NCI-H2227 treated with DMSO at 0.1 percent for 48 hours (cell line): ENCODE results near the gene PVRIG.
A peak's percentile ranks its signal among the peaks of the same experiment; 100 is the strongest.
"Not testable (repeated sequence)": the region's sequence is repeated elsewhere in the genome, so short reads cannot be mapped to it uniquely, and the experiment has no call there.

Source experiments
- DNase-seq: peaks from one replicate; lab custom pipeline; 2025; lab: John Stamatoyannopoulos, UW

PVRIG gene

DNA sequence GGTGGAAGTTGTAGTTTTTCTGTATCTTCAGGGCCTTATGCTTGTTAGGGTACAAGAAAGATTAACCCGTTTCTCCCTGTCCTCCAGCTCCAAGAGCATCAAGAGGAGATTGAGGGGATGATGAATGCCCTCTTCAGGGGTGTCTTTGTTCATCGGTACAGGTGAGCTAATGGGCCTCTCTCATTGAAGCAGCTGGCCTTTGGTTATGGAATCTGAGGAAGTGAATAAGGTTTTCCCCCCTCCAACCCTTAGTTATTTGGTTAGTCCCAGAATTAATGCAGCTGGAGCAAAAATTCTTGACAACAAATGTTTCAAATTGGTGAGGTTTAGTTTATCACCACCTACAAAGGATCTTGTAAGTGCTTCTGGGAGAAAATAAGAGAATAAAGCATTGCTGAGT lies 24.5 kb upstream of the PVRIG start:
- DNase-seq, result no peak

DNA sequence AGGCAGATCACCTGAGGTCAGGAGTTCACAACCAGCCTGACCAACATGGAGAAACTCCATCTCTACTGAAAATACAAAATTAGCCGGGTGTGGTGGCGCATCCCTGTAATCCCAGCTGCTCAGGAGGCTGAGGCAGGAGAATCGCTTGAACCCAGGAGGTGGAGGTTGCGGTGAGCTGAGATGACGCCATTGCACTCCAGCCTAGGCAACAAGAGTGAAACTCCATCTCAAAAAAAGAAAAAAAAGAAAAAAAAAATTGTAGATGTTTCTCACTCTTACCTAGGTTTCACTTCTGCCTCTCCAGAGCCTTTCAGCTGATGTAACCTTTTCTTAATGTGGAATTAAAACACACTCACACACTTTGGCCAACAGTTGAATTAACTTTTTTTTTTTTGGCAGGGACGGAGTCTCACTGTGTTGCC lies 23.8 kb upstream of the PVRIG start:
- DNase-seq, result not testable (repeated sequence)

DNA sequence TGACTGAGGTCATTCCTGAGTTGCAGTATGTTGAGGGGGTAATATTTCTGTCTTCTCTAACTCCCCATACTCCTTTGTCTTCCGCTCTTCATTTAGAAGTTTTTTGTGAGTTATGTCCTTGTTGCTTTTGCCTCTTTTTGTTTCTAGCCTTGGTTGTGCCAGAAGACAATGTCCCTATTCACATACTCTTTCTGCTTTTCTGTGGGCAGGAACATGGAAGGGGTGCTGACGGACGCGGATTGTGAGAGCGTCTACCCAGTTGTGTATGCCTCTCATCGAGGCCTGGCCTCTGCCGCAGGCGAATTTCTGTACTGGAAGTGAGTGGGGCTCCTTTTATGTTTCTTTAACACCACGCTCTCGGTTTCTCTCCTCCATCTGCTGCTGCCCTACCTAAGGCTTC lies 21.5 kb upstream of the PVRIG start:
- no peak for DNase-seq

DNA sequence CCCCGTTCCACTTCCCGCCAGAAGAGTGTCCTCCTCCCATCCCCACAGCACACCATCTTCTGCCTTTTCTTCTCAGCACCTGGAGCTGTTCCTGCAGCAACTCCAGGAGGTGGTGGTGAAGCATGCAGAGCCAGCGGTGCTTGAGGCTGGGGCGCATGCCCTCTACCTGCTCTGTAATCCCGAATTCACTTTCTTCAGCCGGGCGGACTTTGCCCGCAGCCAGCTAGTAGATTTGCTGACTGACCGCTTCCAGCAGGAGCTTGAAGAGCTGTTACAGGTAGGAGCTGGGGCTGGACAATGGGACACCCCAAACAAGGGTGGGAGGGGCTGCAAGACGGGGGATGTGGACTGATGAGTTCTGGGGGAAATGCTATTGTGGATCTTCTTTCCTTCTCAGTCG lies 19.1 kb upstream of the PVRIG start:
- no peak for DNase-seq

DNA sequence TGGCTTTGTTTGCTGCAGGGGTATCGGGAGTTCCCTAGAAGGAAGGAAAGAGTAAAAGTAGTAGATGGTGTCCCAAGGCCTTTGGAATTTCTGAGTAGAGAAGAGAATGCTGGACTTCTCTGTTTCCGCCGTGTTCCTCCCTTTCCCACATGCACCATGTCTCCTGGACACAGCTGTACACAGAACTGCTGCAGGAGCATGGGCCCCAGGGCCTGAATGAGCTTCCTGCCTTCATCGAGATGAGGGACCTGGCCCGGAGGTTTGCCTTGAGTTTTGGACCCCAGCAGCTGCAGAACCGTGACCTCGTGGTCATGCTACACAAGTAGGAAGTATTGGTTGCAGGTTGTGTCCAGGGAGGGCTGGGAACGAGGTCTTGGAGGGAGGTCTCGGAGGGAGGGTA lies 15.3 kb upstream of the PVRIG start:
- DNase-seq, result no peak

DNA sequence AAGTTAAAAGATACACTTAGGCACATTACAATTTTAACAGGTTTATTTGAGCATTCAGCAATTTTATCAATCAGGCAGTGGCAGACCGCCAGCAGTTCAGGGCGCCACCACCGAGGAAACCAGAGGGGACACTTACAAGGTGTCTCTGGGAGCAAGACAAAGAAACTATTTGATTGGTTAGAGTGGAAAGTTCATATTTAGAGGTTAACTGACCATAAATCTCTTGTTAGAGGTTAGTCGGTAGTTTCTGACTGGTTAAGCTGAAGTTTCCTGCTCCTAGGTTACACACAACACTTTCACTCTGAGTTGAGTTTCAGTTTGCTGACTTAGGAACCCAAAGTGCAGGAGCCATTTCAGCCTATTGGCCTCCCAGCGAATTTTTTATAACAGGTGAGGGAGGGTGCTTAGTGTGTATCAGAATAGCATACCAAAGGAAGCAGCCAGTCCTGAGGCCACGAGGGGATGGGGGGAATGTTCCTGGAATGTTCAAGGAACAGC lies 10.8 kb upstream of the PVRIG start:
- no peak for DNase-seq

DNA sequence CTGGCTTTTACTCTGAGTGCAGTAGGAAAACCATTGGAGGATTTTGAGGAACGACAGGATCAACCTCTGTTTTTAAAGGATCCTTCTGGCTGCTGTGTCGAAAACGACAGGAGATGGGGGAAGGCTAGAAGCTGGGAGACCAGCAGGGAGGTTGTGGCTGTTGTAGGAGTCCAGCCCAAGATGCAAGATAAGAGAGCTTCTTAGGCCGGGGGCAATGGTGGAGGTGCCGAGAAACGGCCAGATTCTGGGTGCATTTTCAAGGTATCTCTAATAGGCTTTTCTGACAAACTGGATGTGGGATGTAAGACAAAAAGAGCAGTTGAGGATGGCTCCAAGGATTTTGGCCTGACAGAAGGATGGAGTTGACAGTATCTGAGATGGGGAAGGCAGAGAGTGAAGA lies 10.3 kb upstream of the PVRIG start:
- DNase-seq, result no peak

DNA sequence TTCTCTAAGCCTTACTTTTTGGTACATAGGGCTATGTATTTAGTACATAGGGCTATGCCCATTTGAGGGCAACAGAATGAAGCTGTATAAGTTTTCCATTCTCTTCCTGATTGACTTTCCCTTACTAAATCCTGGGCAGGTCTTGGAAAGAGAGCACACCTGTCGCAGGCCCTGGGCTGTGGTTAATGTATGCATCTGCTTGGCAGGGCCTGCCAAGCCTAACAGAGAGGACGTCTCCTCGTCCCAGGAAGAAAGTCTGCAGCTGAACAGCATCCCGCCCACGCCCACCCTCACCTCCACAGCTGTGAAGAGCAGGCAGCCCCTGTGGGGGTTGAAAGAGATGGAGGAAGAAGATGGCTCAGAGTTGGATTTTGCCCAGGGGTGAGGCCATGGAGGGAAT lies 8.9 kb upstream of the PVRIG start:
- DNase-seq, result no peak

DNA sequence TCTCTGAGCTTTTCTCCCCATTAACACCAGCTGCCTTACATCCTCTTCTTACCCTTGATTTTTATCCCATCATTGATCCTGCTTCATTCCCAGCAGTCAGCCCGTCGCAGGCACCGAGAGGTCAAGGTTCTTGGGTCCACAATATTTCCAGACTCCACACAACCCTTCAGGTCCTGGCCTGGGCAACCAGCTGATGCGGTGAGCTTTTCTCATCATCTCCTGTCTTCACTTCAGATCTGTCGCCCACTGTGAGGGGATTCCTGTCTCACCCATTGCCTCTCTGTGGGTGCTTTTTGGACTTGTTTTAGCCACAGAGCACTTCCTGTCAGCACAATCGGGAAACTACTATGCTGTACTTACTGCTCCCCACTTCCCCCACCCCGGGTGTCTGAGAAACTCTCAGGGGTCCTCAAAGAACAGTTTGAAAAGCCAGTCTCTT lies 8.4 kb upstream of the PVRIG start:
- no peak for DNase-seq

DNA sequence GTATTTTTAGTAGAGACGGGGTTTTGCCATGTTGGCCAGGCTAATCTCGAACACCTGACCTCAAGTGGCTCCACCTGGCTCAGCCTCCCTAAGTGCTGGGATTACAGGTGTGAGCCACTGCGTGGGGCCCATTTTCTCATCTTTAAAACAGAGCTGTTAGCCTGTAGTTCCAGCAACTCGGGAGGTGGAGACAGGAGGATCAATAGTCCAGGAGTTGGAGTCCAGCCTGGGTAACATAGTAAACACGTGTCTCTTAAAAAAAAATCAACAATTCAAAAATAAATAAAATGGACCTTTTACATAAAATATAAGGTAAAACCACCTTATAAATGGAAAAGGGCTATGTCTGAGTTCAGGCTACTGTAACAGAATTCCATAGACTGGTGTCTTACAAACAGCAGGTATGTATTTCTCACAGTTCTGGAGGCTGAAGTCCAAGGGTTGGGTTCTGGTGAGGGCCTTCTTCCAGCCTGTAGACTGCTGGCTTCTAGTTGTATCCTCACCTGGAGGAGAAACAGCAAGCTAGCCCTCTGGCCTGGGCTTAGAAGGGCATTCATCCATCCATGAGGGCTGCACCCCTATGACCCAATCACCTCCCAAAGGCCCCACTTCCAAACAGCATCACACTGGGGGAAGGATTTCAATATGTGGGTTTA lies 7.0 kb upstream of the PVRIG start:
- DNase-seq, result no peak

DNA sequence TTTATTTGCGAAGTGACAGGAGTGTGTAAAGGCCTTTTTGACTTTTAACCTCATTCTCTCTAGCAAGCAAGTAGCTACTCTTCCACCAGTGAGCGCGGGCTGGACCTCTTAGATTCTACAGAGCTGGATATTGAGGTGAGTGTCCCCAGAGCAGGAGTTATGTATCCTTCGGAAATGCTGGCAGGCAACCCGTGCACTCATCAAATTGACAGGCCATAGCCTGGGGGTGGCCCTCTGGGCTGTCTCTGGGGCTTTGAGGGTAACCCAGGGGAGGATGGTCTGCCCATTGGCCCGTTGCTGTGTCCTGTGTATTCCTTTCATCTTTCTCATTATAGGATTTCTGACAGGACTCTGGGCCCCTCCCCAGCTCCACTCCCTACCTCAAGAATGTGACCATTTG lies 6.1 kb upstream of the PVRIG start:
- DNase-seq, result no peak

DNA sequence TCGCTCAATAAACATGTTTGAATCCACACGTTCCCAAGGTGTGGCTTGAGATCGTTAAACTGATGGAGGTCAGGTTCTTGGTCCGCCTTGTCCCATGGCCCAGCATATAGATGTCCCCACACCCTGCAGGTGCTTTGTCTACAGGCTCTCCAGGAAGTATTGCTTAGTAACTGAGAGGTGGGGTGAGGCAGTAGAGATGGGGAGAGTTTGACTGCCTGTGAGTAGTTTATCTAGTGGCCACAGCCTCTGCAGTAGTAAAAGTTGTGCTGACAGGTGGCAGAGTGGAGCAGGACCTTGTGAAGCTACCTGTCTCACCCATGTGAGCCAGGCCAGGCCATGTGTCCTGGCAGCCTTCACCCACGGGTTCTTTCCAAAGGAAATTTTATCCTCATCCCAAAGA lies 5.4 kb upstream of the PVRIG start:
- not testable (repeated sequence) for DNase-seq

DNA sequence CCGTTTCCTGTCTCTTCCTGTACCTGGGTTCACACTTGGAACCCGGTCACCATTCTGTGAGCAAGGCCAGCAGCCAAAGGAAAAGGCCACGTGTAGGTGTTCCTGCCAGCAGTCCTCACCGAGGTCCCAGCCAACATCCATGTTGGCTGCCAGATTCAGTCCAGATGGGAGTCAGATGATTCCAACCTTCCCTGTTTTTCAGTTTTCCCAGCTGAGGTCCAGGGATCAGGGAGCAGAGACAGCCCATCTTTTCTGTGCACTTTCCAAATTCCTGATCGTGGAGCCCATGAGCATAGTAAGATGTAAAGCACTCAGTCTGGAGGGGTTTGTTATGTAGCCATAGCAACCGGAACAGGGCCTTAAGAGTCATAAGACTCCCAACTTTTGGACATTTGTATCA lies 3.9 kb upstream of the PVRIG start:
- DNase-seq, result no peak

DNA sequence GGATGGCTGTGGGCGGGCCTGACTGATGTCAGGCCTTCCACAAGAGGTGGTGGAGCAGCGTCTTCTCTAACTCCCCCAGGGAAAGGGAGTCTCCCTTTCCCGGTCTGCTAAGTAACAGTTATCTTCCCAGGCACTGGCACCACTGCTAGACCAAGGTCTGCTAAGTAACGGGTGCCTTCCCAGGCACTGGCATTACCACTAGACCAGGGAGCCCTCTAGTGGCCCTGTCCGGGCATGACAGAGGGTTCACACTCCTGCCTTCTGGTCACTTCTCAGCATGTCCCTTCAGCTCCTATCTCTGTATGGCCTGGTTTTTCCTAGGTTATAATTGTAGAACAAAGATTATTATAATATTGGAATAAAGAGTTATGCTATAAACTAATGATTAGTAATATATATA lies 1.8 kb upstream of the PVRIG start:
- DNase-seq, result peak; percentile 36

DNA sequence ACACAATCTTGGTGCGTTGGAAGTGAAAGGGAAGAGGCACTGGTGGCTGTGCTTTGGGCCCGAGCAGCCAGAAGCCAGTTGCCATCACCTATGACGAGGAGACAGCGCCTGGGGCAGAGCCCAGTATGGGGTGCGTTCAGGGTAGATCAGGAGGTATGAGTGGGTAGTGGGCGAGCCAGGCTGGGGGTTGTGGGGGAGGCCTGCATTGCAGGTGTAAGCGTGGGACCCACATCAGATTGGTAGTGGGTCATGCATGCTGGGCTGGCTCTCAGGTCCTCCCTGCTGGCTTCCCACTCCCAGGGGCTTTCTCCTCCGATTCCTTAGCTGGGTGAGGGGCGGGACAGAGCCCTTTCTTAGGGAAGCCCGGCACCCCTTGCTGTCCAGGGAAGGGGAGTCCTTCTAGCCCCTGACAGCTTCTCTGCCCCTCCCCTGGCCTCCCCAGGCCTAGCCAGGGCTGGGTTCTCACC lies 445 bp upstream of the PVRIG start:
- no peak for DNase-seq

DNA sequence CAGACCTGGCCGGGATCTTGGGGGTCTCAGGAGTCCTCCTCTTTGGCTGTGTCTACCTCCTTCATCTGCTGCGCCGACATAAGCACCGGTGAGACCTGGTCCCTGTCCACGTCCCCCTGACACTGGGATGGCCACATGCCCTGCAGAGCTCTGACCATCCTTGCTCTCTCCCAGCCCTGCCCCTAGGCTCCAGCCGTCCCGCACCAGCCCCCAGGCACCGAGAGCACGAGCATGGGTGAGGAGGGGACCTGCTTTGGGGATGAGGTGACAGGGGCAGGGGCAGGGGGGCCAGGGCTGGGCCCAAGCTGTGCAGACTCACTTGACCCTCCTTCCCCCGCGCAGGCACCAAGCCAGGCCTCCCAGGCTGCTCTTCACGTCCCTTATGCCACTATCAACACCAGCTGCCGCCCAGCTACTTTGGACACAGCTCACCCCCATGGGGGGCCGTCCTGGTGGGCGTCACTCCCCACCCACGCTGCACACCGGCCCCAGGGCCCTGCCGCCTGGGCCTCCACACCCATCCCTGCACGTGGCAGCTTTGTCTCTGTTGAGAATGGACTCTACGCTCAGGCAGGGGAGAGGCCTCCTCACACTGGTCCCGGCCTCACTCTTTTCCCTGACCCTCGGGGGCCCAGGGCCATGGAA lies 959 bp downstream of the PVRIG start:
- no peak for DNase-seq

DNA sequence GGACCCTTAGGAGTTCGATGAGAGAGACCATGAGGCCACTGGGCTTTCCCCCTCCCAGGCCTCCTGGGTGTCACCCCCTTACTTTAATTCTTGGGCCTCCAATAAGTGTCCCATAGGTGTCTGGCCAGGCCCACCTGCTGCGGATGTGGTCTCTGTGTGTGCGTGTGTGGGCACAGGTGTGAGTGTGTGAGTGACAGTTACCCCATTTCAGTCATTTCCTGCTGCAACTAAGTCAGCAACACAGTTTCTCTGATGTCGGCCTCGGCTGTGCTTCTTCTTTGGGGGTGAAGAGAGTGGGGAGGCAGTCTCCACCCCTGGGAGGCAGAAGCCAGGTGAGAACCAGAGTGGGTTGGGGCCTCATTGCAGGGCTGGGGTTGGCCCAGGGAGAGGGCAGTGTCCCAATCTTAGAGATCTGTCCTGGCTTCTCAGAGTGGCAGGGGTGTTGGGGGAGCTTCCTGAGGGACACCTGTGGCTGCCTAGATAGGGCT lies 1.5 kb downstream of the PVRIG start:
- DNase-seq, result no peak

DNA sequence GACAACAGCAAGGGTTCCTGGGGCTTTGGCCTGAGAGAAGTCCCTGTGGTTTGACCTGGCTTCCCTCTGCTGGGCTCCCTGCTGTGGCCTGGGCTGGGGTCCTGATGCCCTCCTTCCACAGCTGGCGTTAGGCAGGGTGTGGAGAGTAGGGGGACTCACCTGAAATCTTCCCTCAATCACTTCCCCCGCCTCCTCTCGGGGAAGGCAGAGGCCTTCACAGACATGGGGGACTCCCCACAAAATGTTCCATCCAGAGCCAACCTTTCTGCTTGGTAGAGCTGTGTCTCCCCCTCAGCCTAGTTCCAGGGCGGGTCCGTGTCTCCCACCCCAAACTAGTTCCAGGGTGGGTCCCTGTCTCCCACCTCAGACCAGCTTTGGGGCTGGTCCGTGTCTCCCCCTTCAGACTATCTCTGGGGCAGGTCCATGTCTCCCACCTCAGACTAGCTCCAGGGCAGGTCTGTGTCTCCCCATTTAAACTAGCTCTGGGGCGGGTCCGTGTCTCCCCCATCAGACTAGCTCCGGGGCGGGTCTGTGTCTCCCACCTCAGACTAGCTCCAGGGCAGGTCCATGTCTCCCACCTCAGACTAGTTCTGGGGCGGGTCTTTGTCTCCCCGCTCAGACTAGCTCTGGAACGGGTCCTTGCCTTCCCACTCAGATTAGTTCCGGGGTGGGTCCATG lies 2.2 kb downstream of the PVRIG start:
- no peak for DNase-seq

DNA sequence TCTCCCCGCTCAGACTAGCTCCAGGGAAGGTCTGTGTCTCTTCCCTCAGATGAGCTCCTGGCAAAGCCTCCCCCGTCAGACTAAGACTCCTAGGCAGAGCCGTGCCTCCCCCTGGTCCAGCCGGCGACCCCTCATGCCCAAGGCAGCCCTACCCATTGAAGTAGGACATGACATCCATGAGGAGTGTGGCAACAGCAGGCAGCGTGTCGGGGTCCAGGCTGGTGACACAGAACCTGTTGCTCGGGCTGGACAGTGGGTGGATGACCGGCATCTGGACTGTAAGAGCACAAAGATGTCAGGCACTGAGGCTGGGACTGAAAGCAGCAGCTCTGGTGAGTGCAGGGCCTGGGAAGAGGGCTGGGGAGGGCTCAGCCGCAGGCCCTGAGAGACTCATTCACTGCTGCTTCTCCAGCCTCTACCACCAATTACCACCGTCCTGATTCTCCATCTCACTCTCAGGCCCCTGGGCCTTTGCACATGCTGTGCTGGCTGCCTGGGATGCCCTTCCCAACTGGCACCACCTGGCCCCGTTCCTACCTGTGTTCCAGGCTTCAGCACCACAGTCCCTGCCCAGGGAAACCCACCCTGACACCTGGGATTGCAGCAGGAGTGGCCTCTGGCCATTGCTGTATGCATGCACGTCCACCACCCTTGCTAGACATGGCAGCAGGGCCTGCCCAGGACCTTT lies 2.8 kb downstream of the PVRIG start:
- DNase-seq, result no peak

DNA sequence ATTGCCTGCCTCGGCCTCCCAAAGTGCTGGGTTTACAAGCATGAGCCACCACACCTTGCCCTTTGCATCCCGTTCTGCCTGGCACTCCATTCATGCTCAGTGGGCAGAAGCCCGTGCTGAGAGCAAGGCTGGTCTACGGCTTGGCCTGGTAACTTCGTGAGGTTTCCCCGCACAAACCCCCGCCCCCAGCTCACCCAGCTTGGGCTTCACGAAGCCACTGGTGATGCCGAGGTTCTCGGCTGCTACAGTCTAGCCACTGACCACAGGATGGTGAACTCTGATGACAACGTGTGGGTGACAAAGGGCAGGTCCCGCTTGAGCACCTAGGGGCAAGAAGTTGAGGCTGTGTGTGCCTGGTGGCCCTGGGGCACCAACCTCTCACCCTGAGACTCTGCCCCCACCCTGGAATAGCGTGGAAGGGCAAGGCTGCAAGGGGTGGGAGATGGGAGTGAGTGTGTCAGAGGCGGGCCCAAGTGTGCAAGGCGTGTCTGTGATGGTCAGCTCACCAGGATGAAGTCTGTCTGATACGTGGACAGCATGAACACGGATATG lies 3.7 kb downstream of the PVRIG start:
- DNase-seq, result not testable (repeated sequence)

DNA sequence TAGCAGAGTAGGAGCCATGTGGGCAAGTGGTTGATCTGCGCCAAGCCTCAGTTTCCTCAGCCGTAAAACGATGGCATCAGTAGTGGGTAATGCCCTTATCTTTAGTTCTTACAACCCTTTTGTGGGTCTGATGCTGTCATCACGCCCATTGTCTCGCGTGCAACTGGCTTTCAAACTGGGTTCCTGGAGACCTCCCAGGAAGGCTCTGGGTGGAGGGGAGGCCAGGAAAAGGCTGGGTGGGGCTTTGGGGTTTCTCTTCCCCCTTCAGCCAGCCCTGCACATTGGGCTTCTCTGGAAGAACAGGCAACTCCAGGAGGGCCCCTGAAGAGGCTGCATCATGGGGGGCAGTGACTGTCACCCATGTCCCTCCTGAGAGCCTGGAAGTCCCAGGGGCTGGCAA lies 5.1 kb downstream of the PVRIG start:
- not testable (repeated sequence) for DNase-seq
